ENCODE measurements around the gene RBM8A.

- TF ChIP-seq EP300 (IDR thresholded peaks at IDR 0.05; ENCODE audit: borderline replicate concordance), result no peak
- no peak for TF ChIP-seq YY1 (IDR thresholded peaks at IDR 0.05; ENCODE audit: low read depth)
- TF ChIP-seq MAX (IDR thresholded peaks at IDR 0.05), result no peak
- TF ChIP-seq TCF12 (IDR thresholded peaks at IDR 0.05; ENCODE audit: low read depth), result no peak
- no peak for TF ChIP-seq REST (IDR thresholded peaks at IDR 0.05; ENCODE audit: low read depth)
Observed at GRCh38 chr1:145895471-145895870, 31.8 kb downstream of the RBM8A start.
